GM12878 (cell line): ENCODE data around the gene GIGYF2. TPM values are rescaled to one million over a fixed set of nuclear protein-coding genes. Genes with fewer than 3 reads are reported as not detected.

Experiments
- ATF7 ChIP-seq: fragments of 450-650 bp; IDR thresholded peaks from 2 replicates; pipeline ENCODE4 v1.6.1; 2016; ENCODE audit warnings: low read depth, mild to moderate bottlenecking
- BHLHE40 ChIP-seq, 2 experiments: fragments of 450-650 bp in 1 of 2; IDR thresholded peaks; 2 replicates each; pipeline ENCODE4 v1.6.1; 2011 to 2017; ENCODE audit warnings: low read depth in 2 of 2, borderline replicate concordance in 1 of 2, improper control_type of control experiment in 1 of 2, low read length in 1 of 2, mild to moderate bottlenecking in 1 of 2
- BMI1 ChIP-seq: fragments of 450-650 bp; IDR thresholded peaks from 2 replicates; pipeline ENCODE4 v1.6.1; 2016; ENCODE audit warnings: mild to moderate bottlenecking, moderate library complexity, borderline replicate concordance
- DPF2 ChIP-seq: fragments of 450-650 bp; IDR thresholded peaks from 2 replicates; pipeline ENCODE4 v1.6.1; 2017; ENCODE audit warnings: mild to moderate bottlenecking
- HDAC6 ChIP-seq: fragments of 200-600 bp; sonication (generic); IDR thresholded peaks from one replicate; pipeline ENCODE4 v1.8.0; 2017; ENCODE audit warnings: antibody characterized with exemption; ENCODE audit not compliant: unreplicated experiment
- IKZF2 ChIP-seq, 2 experiments: fragments of 450-650 bp; IDR thresholded peaks; 2 replicates each; pipeline ENCODE4 v1.6.1; 2017; ENCODE audit warnings: mild to moderate bottlenecking in 2 of 2, moderate library complexity in 2 of 2
- KLF5 ChIP-seq: fragments of 450-650 bp; IDR thresholded peaks from 2 replicates; pipeline ENCODE4 v1.6.1; 2014; ENCODE audit warnings: mild to moderate bottlenecking; ENCODE audit not compliant: partially characterized antibody
- MTA2 ChIP-seq: fragments of 450-650 bp; IDR thresholded peaks from 2 replicates; pipeline ENCODE4 v1.6.1; 2016; ENCODE audit warnings: low read depth, mild to moderate bottlenecking, moderate library complexity
- MYC ChIP-seq: IDR thresholded peaks from 2 replicates; pipeline ENCODE4 v1.6.1; 2011; ENCODE audit warnings: mild to moderate bottlenecking, low read length, moderate library complexity, inconsistent platforms; ENCODE audit not compliant: insufficient read depth, insufficient replicate concordance, insufficient read length, severe bottlenecking
- NR2F1 ChIP-seq: fragments of 450-650 bp; conservative IDR thresholded peaks from 2 replicates; pipeline ENCODE4 v1.6.1; 2017; ENCODE audit warnings: mild to moderate bottlenecking
- RAD51 ChIP-seq: fragments of 450-650 bp; IDR thresholded peaks from 2 replicates; pipeline ENCODE4 v1.6.1; 2016; ENCODE audit warnings: moderate library complexity, mild to moderate bottlenecking, inconsistent platforms
- RCOR1 ChIP-seq: conservative IDR thresholded peaks from 2 replicates; pipeline ENCODE4 v1.6.1; 2012; ENCODE audit warnings: low read depth, low read length, improper control_type of control experiment
- RUNX3 ChIP-seq: IDR thresholded peaks from 2 replicates; pipeline ENCODE4 v1.6.1; 2012; ENCODE audit warnings: low read length, inconsistent platforms
- ZNF217 ChIP-seq: fragments of 450-650 bp; IDR thresholded peaks from 2 replicates; pipeline ENCODE4 v1.6.1; 2017; ENCODE audit warnings: antibody characterized with exemption, mild to moderate bottlenecking
- ZNF622 ChIP-seq: fragments of 450-650 bp; IDR thresholded peaks from 2 replicates; pipeline ENCODE4 v1.6.1; 2017; ENCODE audit warnings: mild to moderate bottlenecking, inconsistent platforms
- polyA plus RNA-seq, 11 experiments: library from polyadenylated mRNA; depleted of rRNA in 4 of 11; unstranded in 6 of 11; stranded (reverse) in 5 of 11; fragments of >200 nt; fragmentation: Nextera tagmentation in 4 of 11; fragmentation: Illumina TruSeq in 1 of 11; extraction: Ambion mirVana in 4 of 11; extraction: Trizol in 1 of 11; gene quantifications; 1 replicate in 1 of 11; 2 replicates in 10 of 11; pipeline versions ENCODE4 v1.2.1 to v1.2.3, GENCODE V29; 2011 to 2016; ENCODE audit warnings: inconsistent platforms in 2 of 11, missing spikeins in 2 of 11, low read depth in 1 of 11
- total RNA-seq, 4 experiments: library from RNA; depleted of rRNA in 3 of 4; stranded (reverse); fragments of >200 nt in 3 of 4; fragmentation: Illumina TruSeq in 1 of 4; extraction: Trizol in 1 of 4; gene quantifications; 2 replicates each; pipeline versions ENCODE4 v1.2.1 to v1.2.3, GENCODE V29; 2013 to 2021
- TF ChIP-seq, protein P1 (sequence below): fragments of 450-650 bp; IDR thresholded peaks from 2 replicates; pipeline ENCODE4 v1.6.1; 2017; ENCODE audit warnings: mild to moderate bottlenecking, moderate library complexity
- TF ChIP-seq, protein P2 (sequence below): IDR thresholded peaks from 2 replicates; pipeline ENCODE4 v1.6.1; 2011; ENCODE audit warnings: low read depth, low read length, improper control_type of control experiment, borderline replicate concordance
- TF ChIP-seq, protein P3 (sequence below): fragments of 450-650 bp; formaldehyde crosslinking; IDR thresholded peaks from 2 replicates; pipeline ENCODE4 v1.5.0; 2022; ENCODE audit warnings: mild to moderate bottlenecking, missing genetic modification characterization

GIGYF2 gene
- total and polyA plus RNA-seq, 10 of the 15 experiments (the other 5 are each of a cell fraction or from before 2014, with no cell fraction given), result 12.2 to 47.2 (median 39.0) TPM

DNA sequence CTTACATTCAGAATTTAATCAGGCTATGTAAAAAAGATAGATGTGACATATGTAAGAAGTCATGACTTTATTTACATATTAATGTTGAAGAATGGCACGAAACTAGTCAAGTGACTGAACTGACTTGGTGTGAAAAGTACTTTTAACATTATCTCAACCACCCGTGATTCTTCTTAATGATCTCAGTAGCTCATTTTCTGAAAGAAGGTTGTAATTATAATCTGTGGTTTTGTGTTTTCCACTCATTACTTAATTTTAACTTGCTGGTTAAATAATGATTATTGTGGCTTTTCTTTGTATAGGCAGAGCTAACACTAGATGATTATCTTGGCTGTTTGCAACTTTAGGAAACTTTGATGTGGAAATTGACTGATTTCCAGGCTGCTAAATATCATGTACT lies 60.8 kb downstream of the GIGYF2 start (continued):
- TF ChIP-seq HDAC6 (no peak), NR2F1 (no peak), DPF2 (peak; percentile 58), BHLHE40 (IDR thresholded peaks at IDR 0.05; ENCODE audit: borderline replicate concordance in 1 of 2, low read depth in 2 of 2, low read length in 1 of 2) (peak; percentile 39 to 72; a peak in 2 of 4 replicates), RUNX3 (no peak), ATF7 (peak; percentile 85), MYC (no peak), MTA2 (peak; percentile 99), RAD51 (peak; percentile 36; the same call in 1 of the 2 replicates), ZNF622 (no peak), IKZF2 (IDR thresholded peaks at IDR 0.05) (peak; percentile 39 to 58; a peak in 2 of 4 replicates), KLF5 (no peak), BMI1 (peak; percentile 55; the same call in 1 of the 2 replicates), ZNF217 (peak; percentile 73; the same call in 1 of the 2 replicates), RCOR1 (no peak)
- TF ChIP-seq, protein P1, sequence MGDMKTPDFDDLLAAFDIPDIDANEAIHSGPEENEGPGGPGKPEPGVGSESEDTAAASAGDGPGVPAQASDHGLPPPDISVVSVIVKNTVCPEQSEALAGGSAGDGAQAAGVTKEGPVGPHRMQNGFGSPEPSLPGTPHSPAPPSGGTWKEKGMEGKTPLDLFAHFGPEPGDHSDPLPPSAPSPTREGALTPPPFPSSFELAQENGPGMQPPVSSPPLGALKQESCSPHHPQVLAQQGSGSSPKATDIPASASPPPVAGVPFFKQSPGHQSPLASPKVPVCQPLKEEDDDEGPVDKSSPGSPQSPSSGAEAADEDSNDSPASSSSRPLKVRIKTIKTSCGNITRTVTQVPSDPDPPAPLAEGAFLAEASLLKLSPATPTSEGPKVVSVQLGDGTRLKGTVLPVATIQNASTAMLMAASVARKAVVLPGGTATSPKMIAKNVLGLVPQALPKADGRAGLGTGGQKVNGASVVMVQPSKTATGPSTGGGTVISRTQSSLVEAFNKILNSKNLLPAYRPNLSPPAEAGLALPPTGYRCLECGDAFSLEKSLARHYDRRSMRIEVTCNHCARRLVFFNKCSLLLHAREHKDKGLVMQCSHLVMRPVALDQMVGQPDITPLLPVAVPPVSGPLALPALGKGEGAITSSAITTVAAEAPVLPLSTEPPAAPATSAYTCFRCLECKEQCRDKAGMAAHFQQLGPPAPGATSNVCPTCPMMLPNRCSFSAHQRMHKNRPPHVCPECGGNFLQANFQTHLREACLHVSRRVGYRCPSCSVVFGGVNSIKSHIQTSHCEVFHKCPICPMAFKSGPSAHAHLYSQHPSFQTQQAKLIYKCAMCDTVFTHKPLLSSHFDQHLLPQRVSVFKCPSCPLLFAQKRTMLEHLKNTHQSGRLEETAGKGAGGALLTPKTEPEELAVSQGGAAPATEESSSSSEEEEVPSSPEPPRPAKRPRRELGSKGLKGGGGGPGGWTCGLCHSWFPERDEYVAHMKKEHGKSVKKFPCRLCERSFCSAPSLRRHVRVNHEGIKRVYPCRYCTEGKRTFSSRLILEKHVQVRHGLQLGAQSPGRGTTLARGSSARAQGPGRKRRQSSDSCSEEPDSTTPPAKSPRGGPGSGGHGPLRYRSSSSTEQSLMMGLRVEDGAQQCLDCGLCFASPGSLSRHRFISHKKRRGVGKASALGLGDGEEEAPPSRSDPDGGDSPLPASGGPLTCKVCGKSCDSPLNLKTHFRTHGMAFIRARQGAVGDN, result no peak
- TF ChIP-seq, protein P2, sequence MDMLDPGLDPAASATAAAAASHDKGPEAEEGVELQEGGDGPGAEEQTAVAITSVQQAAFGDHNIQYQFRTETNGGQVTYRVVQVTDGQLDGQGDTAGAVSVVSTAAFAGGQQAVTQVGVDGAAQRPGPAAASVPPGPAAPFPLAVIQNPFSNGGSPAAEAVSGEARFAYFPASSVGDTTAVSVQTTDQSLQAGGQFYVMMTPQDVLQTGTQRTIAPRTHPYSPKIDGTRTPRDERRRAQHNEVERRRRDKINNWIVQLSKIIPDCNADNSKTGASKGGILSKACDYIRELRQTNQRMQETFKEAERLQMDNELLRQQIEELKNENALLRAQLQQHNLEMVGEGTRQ, result no peak
- TF ChIP-seq, protein P3, sequence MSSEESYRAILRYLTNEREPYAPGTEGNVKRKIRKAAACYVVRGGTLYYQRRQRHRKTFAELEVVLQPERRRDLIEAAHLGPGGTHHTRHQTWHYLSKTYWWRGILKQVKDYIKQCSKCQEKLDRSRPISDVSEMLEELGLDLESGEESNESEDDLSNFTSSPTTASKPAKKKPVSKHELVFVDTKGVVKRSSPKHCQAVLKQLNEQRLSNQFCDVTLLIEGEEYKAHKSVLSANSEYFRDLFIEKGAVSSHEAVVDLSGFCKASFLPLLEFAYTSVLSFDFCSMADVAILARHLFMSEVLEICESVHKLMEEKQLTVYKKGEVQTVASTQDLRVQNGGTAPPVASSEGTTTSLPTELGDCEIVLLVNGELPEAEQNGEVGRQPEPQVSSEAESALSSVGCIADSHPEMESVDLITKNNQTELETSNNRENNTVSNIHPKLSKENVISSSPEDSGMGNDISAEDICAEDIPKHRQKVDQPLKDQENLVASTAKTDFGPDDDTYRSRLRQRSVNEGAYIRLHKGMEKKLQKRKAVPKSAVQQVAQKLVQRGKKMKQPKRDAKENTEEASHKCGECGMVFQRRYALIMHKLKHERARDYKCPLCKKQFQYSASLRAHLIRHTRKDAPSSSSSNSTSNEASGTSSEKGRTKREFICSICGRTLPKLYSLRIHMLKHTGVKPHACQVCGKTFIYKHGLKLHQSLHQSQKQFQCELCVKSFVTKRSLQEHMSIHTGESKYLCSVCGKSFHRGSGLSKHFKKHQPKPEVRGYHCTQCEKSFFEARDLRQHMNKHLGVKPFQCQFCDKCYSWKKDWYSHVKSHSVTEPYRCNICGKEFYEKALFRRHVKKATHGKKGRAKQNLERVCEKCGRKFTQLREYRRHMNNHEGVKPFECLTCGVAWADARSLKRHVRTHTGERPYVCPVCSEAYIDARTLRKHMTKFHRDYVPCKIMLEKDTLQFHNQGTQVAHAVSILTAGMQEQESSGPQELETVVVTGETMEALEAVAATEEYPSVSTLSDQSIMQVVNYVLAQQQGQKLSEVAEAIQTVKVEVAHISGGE (CRISPR knock-in tag), result no peak
